ENCODE measurements around the gene GPSM1. TPM values are rescaled to one million over a fixed set of nuclear protein-coding genes. Genes with fewer than 3 reads are reported as not detected.

The GPSM1 gene
- total and polyA plus RNA-seq, 3 donors from 2014 or later, result 33.5 to 101 (median 84.4) TPM

DNA sequence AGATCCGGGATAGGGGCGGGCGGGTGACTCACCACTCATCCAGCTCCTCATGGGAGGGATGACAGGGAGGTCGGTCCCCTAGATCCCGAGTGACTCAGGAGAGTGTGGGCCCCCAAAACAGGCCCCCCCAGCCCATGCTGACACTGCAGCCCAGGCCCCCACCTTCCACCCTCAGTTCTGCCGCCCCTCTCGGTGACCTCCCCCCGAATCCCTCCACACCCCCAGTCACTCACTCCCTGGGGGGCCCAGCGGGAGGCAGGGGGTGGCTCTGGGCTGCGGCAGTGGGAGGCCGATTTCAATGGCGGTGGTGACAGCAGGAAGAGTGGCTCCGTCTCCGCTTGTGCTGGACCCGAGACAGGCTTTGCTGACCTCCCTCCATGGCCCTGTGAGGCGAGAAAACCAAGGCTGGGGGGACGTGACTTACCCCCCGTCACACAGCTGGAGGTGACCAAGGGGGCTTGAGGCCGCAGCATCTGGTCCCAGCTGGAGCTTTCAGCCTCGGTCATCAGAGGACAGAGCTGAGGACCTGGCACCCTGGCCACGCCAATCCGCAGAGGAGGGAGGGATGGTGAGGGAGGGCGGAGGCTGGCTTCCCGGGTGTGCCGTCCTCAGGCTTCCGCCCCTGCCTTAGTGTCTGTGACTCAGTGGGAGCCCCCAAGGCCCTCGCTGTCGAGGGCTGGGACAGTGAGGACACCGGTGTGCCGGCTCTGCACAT is 9.0 kb downstream of the GPSM1 start:
- no peaks in the 10 kb centered on the region for H3K36me3 ChIP-seq (ENCODE audit: low read depth, missing control alignments)
- peaks cover 20% of the 10 kb centered on the region for H3K4me1 ChIP-seq
- TF ChIP-seq, protein P1, sequence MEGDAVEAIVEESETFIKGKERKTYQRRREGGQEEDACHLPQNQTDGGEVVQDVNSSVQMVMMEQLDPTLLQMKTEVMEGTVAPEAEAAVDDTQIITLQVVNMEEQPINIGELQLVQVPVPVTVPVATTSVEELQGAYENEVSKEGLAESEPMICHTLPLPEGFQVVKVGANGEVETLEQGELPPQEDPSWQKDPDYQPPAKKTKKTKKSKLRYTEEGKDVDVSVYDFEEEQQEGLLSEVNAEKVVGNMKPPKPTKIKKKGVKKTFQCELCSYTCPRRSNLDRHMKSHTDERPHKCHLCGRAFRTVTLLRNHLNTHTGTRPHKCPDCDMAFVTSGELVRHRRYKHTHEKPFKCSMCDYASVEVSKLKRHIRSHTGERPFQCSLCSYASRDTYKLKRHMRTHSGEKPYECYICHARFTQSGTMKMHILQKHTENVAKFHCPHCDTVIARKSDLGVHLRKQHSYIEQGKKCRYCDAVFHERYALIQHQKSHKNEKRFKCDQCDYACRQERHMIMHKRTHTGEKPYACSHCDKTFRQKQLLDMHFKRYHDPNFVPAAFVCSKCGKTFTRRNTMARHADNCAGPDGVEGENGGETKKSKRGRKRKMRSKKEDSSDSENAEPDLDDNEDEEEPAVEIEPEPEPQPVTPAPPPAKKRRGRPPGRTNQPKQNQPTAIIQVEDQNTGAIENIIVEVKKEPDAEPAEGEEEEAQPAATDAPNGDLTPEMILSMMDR (IDR thresholded peaks at IDR 0.05), result no peak
- TF ChIP-seq POLR2A (IDR thresholded peaks at IDR 0.05), result no peak
- intact Hi-C loops (cut with DNase I; ENCODE audit: low total_unique reads), result no loop called here
- 87 to 89% methylated on average over 3 to 30 of the region's 30 CpGs for WGBS, 2 donors
- no peaks in the 10 kb centered on the region for H3K9me3 ChIP-seq
- no peak for DNase-seq
- no peaks in the 10 kb centered on the region for H3K27me3 ChIP-seq
- H3K27ac ChIP-seq, result no peak overlapping the region
- H3K4me3 ChIP-seq, result no peak overlapping the region

DNA sequence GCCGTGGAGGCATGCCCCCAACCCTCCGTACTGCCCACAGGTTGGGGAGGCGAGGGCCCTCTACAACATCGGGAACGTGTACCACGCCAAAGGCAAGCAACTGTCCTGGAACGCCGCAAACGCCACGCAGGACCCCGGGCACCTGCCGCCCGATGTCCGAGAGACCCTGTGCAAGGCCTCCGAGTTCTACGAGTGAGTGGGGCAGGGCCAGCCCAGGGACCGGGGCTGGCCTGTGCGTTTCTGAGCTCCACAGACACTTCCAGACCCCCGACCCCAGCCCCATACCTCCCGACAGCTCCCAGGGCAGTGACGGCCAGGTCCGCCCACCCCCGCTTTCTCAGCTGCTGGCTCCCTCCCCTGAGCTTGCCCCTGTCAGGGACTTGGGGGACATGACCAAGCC is 9.5 kb downstream of the GPSM1 start:
- H3K27ac ChIP-seq, result no peak overlapping the region
- WGBS, 2 donors, result 90 to 94% methylated on average over 2 to 23 of the region's 23 CpGs
- no peaks in the 10 kb centered on the region for H3K36me3 ChIP-seq (ENCODE audit: low read depth, missing control alignments)
- H3K4me1 ChIP-seq, result peaks cover 25% of the 10 kb centered on the region
- no peak for TF ChIP-seq POLR2A (IDR thresholded peaks at IDR 0.05)
- TF ChIP-seq, protein P1 (IDR thresholded peaks at IDR 0.05), result no peak
- H3K4me3 ChIP-seq, result no peak overlapping the region
- no peaks in the 10 kb centered on the region for H3K27me3 ChIP-seq
- intact Hi-C loops (cut with DNase I; ENCODE audit: low total_unique reads), result no loop called here
- DNase-seq, result no peak
- no peaks in the 10 kb centered on the region for H3K9me3 ChIP-seq

DNA sequence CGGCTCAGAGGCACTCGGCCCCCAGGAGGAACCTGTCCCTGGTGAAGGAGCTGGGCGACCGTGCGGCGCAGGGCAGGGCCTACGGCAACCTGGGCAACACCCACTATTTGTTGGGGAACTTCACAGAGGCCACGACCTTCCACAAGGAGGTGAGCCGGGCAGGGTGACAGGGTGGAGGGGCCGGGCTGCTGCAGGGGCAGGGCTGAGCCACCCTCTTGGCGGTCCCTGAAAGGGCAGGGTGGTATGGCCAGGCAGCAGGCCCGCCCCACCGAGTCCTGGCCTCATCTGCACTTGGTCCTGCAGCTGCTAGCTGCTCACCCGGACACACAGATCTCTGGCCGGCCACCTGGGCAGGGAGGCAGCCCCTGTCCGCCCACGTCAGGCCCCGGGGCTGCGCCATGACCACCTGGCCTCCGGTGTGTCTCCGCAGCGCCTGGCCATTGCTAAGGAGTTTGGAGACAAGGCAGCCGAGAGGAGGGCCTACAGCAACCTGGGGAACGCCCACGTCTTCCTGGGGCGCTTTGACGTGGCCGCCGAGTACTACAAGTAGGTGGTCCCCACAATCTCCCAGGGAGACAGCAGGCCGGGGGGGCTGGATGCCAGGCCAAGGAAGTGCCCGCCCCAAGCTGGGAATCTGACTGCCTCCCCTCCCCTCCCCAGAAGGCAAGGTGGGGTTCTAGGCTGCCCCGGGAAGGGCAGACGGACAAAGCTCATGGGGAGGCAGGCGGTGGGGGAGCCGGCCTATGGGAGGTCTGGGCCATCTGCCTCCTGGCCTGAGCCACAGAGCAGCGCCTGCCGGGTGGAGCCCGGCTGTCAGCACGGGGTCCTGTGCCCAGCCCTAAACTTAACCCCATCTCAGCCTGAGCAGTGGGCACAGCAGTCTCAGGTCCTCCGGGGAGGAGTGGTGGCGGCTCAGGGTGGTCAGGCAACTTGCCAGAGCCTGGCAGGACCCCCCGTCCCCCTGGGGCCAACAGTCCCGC is 10.4 kb downstream of the GPSM1 start:
- Histone ChIP-seq H3K36me3 (ENCODE audit: low read depth, missing control alignments) (no peaks in the 10 kb centered on the region), H3K27me3 (no peaks in the 10 kb centered on the region), H3K27ac (no peak overlapping the region), H3K4me1 (peaks cover 34% of the 10 kb centered on the region), H3K9me3 (no peaks in the 10 kb centered on the region), H3K4me3 (no peak overlapping the region)
- 86 to 100% methylated on average over 3 to 43 of the region's 43 CpGs for WGBS, 2 donors
- intact Hi-C loops (cut with DNase I; ENCODE audit: low total_unique reads), result no loop called here
- no peak for TF ChIP-seq POLR2A (IDR thresholded peaks at IDR 0.05)
- TF ChIP-seq, protein P1 (IDR thresholded peaks at IDR 0.05), result no peak
- no peak for DNase-seq

DNA sequence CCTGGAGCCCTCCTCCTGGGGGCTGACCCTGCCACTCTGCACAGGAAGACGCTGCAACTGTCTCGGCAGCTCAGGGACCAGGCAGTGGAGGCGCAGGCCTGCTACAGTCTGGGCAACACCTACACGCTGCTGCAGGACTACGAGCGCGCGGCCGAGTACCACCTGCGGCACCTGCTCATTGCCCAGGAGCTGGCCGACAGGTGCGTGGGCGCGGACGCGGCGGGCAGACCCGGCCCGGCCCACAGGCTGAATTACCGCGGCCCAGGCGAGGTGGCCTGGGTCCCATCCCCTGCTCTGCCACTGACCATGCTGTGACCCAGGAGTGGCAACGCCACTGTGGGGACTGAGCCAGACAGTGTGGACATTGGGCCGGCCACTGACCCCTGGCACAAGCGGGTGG is 11.2 kb downstream of the GPSM1 start:
- Histone ChIP-seq H3K36me3 (ENCODE audit: low read depth, missing control alignments) (no peaks in the 10 kb centered on the region), H3K9me3 (no peaks in the 10 kb centered on the region), H3K27me3 (no peaks in the 10 kb centered on the region), H3K4me3 (no peak overlapping the region), H3K27ac (no peak overlapping the region), H3K4me1 (peaks cover 41% of the 10 kb centered on the region)
- no peak for DNase-seq
- TF ChIP-seq POLR2A (IDR thresholded peaks at IDR 0.05), result no peak
- TF ChIP-seq, protein P1 (IDR thresholded peaks at IDR 0.05), result no peak
- 96% methylated on average over 23 of the region's 25 CpGs; no CpG with 5 or more reads in 1 of the 2 donors for WGBS, 2 donors
- intact Hi-C loops (cut with DNase I; ENCODE audit: low total_unique reads), result no loop called here
